ENCODE measurements around the gene STH.

GRCh38 chr17:45977976-45978626 is 20.9 kb upstream of the STH start:
- no peak for TF ChIP-seq CTCF (conservative IDR thresholded peaks at IDR 0.05; ENCODE audit: low read depth in 2 of 2)
- TF ChIP-seq POLR2AphosphoS5 (IDR thresholded peaks at IDR 0.05; ENCODE audit: low read depth) = no peak
- no peak for TF ChIP-seq EZH2phosphoT487 (IDR thresholded peaks at IDR 0.05; ENCODE audit: unreplicated experiment)
- TF ChIP-seq EZH2 (IDR thresholded peaks at IDR 0.05; ENCODE audit: low read depth, unreplicated experiment) = no peak
- no peak for TF ChIP-seq STAT1 (IDR thresholded peaks at IDR 0.05; ENCODE audit: unreplicated experiment)
- TF ChIP-seq ETS1 (IDR thresholded peaks at IDR 0.05) = no peak
- no peak for TF ChIP-seq REST (IDR thresholded peaks at IDR 0.05; ENCODE audit: unreplicated experiment)
- no peak for TF ChIP-seq NANOG (IDR thresholded peaks at IDR 0.05; ENCODE audit: borderline replicate concordance)
- TF ChIP-seq ZNF462 (CRISPR knock-in tag; IDR thresholded peaks at IDR 0.05) = no peak
- no peak for TF ChIP-seq CREB1 (CRISPR knock-in tag; IDR thresholded peaks at IDR 0.05; ENCODE audit: low read depth)
- TF ChIP-seq JUNB (IDR thresholded peaks at IDR 0.05; ENCODE audit: unreplicated experiment) = no peak

Data from GM23338 (cell line).